HCT116 (cell line): ENCODE data around the gene FAM204A.

ENCODE experiments used
- ATF3 ChIP-seq: IDR thresholded peaks from 2 replicates; pipeline ENCODE4 v1.6.1; 2012
- CBX3 ChIP-seq: IDR thresholded peaks from 2 replicates; pipeline ENCODE4 v1.6.1; 2012; ENCODE audit warnings: low read depth
- CEBPB ChIP-seq: IDR thresholded peaks from 2 replicates; pipeline ENCODE4 v1.6.1; 2012; ENCODE audit warnings: low read depth
- CTCF ChIP-seq, 3 experiments: fragments of 200-600 bp in 1 of 3; sonication (generic) in 1 of 3; IDR thresholded peaks in 2 of 3; conservative IDR thresholded peaks in 1 of 3; 2 replicates each; pipeline ENCODE4 v1.5.1; 2012 to 2017; ENCODE audit warnings: low read depth in 2 of 3, low read length in 2 of 3, antibody characterized with exemption in 1 of 3, borderline replicate concordance in 1 of 3, control low read depth in 1 of 3, mild to moderate bottlenecking in 1 of 3, mixed read lengths in 1 of 3, mixed run types in 1 of 3, moderate library complexity in 1 of 3; ENCODE audit not compliant: insufficient read depth in 1 of 3
- EZH2 ChIP-seq: fragments of 200-600 bp; sonication (generic); IDR thresholded peaks from 2 replicates; pipeline ENCODE4 v1.6.1; 2017; ENCODE audit warnings: antibody characterized with exemption, mixed run types
- POLR2A ChIP-seq: IDR thresholded peaks from 2 replicates; pipeline ENCODE4 v1.7.0; 2011; ENCODE audit warnings: borderline replicate concordance; ENCODE audit not compliant: insufficient read depth, insufficient read length; ENCODE audit errors: extremely low read depth
- POLR2AphosphoS5 ChIP-seq: IDR thresholded peaks from 2 replicates; pipeline ENCODE4 v1.6.1; 2011; ENCODE audit warnings: mild to moderate bottlenecking, low read depth, low read length, moderate library complexity
- SIN3A ChIP-seq: IDR thresholded peaks from 2 replicates; pipeline ENCODE4 v1.6.1; 2012; ENCODE audit warnings: low read depth
- YY1 ChIP-seq: IDR thresholded peaks from 2 replicates; pipeline ENCODE4 v1.6.1; 2011; ENCODE audit warnings: low read length, low read depth, moderate library complexity, mild to moderate bottlenecking; ENCODE audit not compliant: insufficient replicate concordance; ENCODE audit errors: extremely low read depth
- TF ChIP-seq, protein P1 (sequence below): IDR thresholded peaks from 2 replicates; pipeline ENCODE4 v1.6.1; 2012; ENCODE audit warnings: low read depth

GRCh38 chr10:118259288-118259906, 82.7 kb downstream of the FAM204A start:
- TF ChIP-seq POLR2A (no peak), YY1 (peak; percentile 48), CEBPB (no peak), CTCF (IDR thresholded peaks at IDR 0.05 in 2 of 3, conservative IDR thresholded peaks at IDR 0.05 in 1 of 3; ENCODE audit: borderline replicate concordance in 1 of 3, insufficient read depth in 1 of 3, low read depth in 2 of 3, low read length in 2 of 3) (peak; percentile 61 to 99 (median 92); a peak in 5 of 6 replicates), EZH2 (no peak), POLR2AphosphoS5 (no peak), ATF3 (no peak), CBX3 (peak; percentile 22; the same call in 1 of the 2 replicates), SIN3A (no peak)
- TF ChIP-seq, protein P1, sequence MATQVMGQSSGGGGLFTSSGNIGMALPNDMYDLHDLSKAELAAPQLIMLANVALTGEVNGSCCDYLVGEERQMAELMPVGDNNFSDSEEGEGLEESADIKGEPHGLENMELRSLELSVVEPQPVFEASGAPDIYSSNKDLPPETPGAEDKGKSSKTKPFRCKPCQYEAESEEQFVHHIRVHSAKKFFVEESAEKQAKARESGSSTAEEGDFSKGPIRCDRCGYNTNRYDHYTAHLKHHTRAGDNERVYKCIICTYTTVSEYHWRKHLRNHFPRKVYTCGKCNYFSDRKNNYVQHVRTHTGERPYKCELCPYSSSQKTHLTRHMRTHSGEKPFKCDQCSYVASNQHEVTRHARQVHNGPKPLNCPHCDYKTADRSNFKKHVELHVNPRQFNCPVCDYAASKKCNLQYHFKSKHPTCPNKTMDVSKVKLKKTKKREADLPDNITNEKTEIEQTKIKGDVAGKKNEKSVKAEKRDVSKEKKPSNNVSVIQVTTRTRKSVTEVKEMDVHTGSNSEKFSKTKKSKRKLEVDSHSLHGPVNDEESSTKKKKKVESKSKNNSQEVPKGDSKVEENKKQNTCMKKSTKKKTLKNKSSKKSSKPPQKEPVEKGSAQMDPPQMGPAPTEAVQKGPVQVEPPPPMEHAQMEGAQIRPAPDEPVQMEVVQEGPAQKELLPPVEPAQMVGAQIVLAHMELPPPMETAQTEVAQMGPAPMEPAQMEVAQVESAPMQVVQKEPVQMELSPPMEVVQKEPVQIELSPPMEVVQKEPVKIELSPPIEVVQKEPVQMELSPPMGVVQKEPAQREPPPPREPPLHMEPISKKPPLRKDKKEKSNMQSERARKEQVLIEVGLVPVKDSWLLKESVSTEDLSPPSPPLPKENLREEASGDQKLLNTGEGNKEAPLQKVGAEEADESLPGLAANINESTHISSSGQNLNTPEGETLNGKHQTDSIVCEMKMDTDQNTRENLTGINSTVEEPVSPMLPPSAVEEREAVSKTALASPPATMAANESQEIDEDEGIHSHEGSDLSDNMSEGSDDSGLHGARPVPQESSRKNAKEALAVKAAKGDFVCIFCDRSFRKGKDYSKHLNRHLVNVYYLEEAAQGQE: no peak
